H1 (cell line): ENCODE measurements around the gene GRM7. TPM values are rescaled to one million over a fixed set of nuclear protein-coding genes. Genes with fewer than 3 reads are reported as not detected.

Source experiments
- CTCF ChIA-PET: fragments of 300-600 bp; sonication (Branson Sonifier 250); formaldehyde crosslinking; loops from one replicate; lab custom pipeline; 2021; ENCODE audit not compliant: partially characterized antibody; lab: Charles Lee
- POLR2A ChIA-PET: fragments of 300-600 bp; sonication (Branson Sonifier 250); formaldehyde crosslinking; loops from one replicate; lab custom pipeline; 2021; ENCODE audit warnings: inconsistent platforms; ENCODE audit not compliant: partially characterized antibody; lab: Charles Lee
- DNase-seq, 2 experiments: peaks; one replicate each; pipeline versions ENCODE4 v3.0.0 to v3.0.0-alpha.2; 2010 to 2022; ENCODE audit warnings: low spot score in 2 of 2, low read depth in 1 of 2, mixed read lengths in 1 of 2
- FAIRE-seq: peaks from 2 replicates; lab custom pipeline; 2011; peaks lifted over from hg19 to GRCh38; lab: Jason Lieb, UNC
- H2AFZ ChIP-seq: 2 replicates; pipeline ENCODE4 v1.8.1; 2012; ENCODE audit warnings: low read length, inconsistent platforms
- H2AK5ac ChIP-seq: 2 replicates; pipeline ENCODE4 v1.6.1; 2013; ENCODE audit warnings: low read depth, low read length
- H2BK120ac ChIP-seq: replicated peaks from 2 replicates; pipeline ENCODE3; 2013; ENCODE audit warnings: low read depth, low read length, inconsistent platforms
- H2BK12ac ChIP-seq: 2 replicates; pipeline ENCODE4 v1.6.1; 2013; ENCODE audit warnings: low read depth, low read length
- H2BK15ac ChIP-seq: 2 replicates; pipeline ENCODE4 v1.6.1; 2013; ENCODE audit warnings: low read length
- H2BK20ac ChIP-seq: 2 replicates; pipeline ENCODE4 v1.6.1; 2013; ENCODE audit warnings: low read length
- H2BK5ac ChIP-seq: 2 replicates; pipeline ENCODE4 v1.6.1; 2013; ENCODE audit warnings: low read depth, low read length
- H3K14ac ChIP-seq: 2 replicates; pipeline ENCODE4 v1.6.1; 2013; ENCODE audit warnings: inconsistent platforms; ENCODE audit not compliant: insufficient read length
- H3K18ac ChIP-seq: 2 replicates; pipeline ENCODE4 v1.6.1; 2013; ENCODE audit warnings: low read length; ENCODE audit errors: extremely low read depth
- H3K23ac ChIP-seq: 2 replicates; pipeline ENCODE4 v1.6.1; 2013; ENCODE audit warnings: inconsistent platforms; ENCODE audit not compliant: insufficient read length
- H3K23me2 ChIP-seq: 2 replicates; pipeline ENCODE4 v1.6.1; 2013; ENCODE audit warnings: low read depth, low read length
- H3K27ac ChIP-seq: 2 replicates; pipeline ENCODE4 v1.6.1; 2011; ENCODE audit warnings: low read depth, low read length, inconsistent platforms
- H3K27me3 ChIP-seq, 4 experiments: replicated peaks in 1 of 4; 1 replicate in 1 of 4; 2 replicates in 3 of 4; pipeline versions ENCODE4 v1.6.1 to v1.8.1; 2011 to 2013; ENCODE audit warnings: low read length in 3 of 4, mild to moderate bottlenecking in 3 of 4, inconsistent platforms in 2 of 4, mixed read lengths in 2 of 4, moderate library complexity in 1 of 4; ENCODE audit not compliant: control insufficient read depth in 3 of 4, insufficient read depth in 3 of 4; ENCODE audit errors: extremely low read depth in 1 of 4
- H3K36me3 ChIP-seq, 4 experiments: 2 replicates each; pipeline versions ENCODE4 v1.6.1 to v1.8.1; 2011 to 2013; ENCODE audit warnings: mild to moderate bottlenecking in 4 of 4, low read length in 3 of 4, moderate library complexity in 2 of 4, control low read depth in 1 of 4, inconsistent platforms in 1 of 4; ENCODE audit not compliant: insufficient read depth in 4 of 4, control insufficient read depth in 2 of 4
- H3K4ac ChIP-seq: replicated peaks from 2 replicates; pipeline ENCODE3; 2013; ENCODE audit warnings: low read length, low read depth, mixed read lengths, inconsistent platforms; ENCODE audit not compliant: insufficient read length
- H3K4me1 ChIP-seq, 4 experiments: replicated peaks in 1 of 4; 1 replicate in 1 of 4; 2 replicates in 3 of 4; pipeline versions ENCODE4 v1.6.1 to v1.8.1; 2011 to 2013; ENCODE audit warnings: low read length in 3 of 4, inconsistent platforms in 2 of 4, mixed read lengths in 1 of 4; ENCODE audit not compliant: insufficient read depth in 4 of 4, control insufficient read depth in 3 of 4
- H3K4me2 ChIP-seq, 2 experiments: 2 replicates each; pipeline versions ENCODE4 v1.6.1 to v1.8.1; 2011 to 2013; ENCODE audit warnings: low read depth in 2 of 2, low read length in 2 of 2, control low read depth in 1 of 2, inconsistent platforms in 1 of 2, mild to moderate bottlenecking in 1 of 2; ENCODE audit not compliant: insufficient read depth in 1 of 2
- H3K4me3 ChIP-seq, 4 experiments: fragments of 200-600, 300-600 bp in 1 of 4; sonication (generic), shearing (Covaris generic), sonication (Bioruptor Twin) in 1 of 4; 2 replicates each; pipeline versions ENCODE4 v1.5.1 to v1.8.1; 2011 to 2016; ENCODE audit warnings: low read length in 4 of 4, low read depth in 3 of 4, control low read depth in 2 of 4, inconsistent platforms in 2 of 4, mild to moderate bottlenecking in 2 of 4, mixed read lengths in 1 of 4, moderate library complexity in 1 of 4; ENCODE audit not compliant: insufficient read depth in 2 of 4; ENCODE audit errors: extremely low read depth in 1 of 4
- H3K56ac ChIP-seq: replicated peaks from 2 replicates; pipeline ENCODE3; 2013; ENCODE audit warnings: low read depth, mild to moderate bottlenecking, mixed read lengths, low read length, inconsistent platforms; ENCODE audit not compliant: insufficient read length
- H3K79me1 ChIP-seq: 2 replicates; pipeline ENCODE4 v1.6.1; 2013; ENCODE audit warnings: low read depth, low read length, control low read depth
- H3K79me2 ChIP-seq, 2 experiments: 2 replicates each; pipeline versions ENCODE4 v1.6.1 to v1.8.1; 2012 to 2013; ENCODE audit warnings: low read length in 2 of 2, mild to moderate bottlenecking in 2 of 2, inconsistent platforms in 1 of 2; ENCODE audit not compliant: insufficient read depth in 2 of 2, control insufficient read depth in 1 of 2
- H3K9ac ChIP-seq, 4 experiments: replicated peaks in 1 of 4; 1 replicate in 1 of 4; 2 replicates in 3 of 4; pipeline versions ENCODE4 v1.6.1 to v1.8.1; 2011 to 2013; ENCODE audit warnings: low read depth in 3 of 4, low read length in 3 of 4, control low read depth in 2 of 4, mild to moderate bottlenecking in 2 of 4, moderate library complexity in 2 of 4, inconsistent platforms in 1 of 4; ENCODE audit errors: extremely low read depth in 1 of 4
- H3K9me3 ChIP-seq, 2 experiments: 2 replicates each; pipeline versions ENCODE4 v1.6.1 to v1.8.1; 2012 to 2013; ENCODE audit warnings: mild to moderate bottlenecking in 2 of 2, moderate library complexity in 2 of 2, control low read depth in 1 of 2, inconsistent platforms in 1 of 2, low read depth in 1 of 2, low read length in 1 of 2, mixed read lengths in 1 of 2; ENCODE audit not compliant: insufficient read depth in 2 of 2
- H4K20me1 ChIP-seq, 2 experiments: replicated peaks in 1 of 2; 2 replicates each; pipeline versions ENCODE3 to v1.8.1; 2011 to 2013; ENCODE audit warnings: inconsistent platforms in 2 of 2, low read length in 2 of 2, mild to moderate bottlenecking in 1 of 2; ENCODE audit not compliant: insufficient read depth in 2 of 2, control insufficient read depth in 1 of 2
- H4K5ac ChIP-seq: 2 replicates; pipeline ENCODE4 v1.6.1; 2013; ENCODE audit warnings: low read length, low read depth, mixed read lengths, inconsistent platforms; ENCODE audit not compliant: insufficient read length
- H4K8ac ChIP-seq: 2 replicates; pipeline ENCODE4 v1.8.0; 2013; ENCODE audit warnings: mild to moderate bottlenecking, moderate library complexity, low read length, inconsistent platforms; ENCODE audit not compliant: insufficient read depth; ENCODE audit errors: extremely low read depth
- H4K91ac ChIP-seq: replicated peaks from 2 replicates; pipeline ENCODE3; 2013; ENCODE audit warnings: low read length, mixed read lengths, inconsistent platforms; ENCODE audit not compliant: insufficient read length
- ASH2L ChIP-seq: fragments of 200-600, 300-600 bp; sonication (generic); IDR thresholded peaks from one replicate; pipeline ENCODE4 v1.7.1; 2017; ENCODE audit warnings: low read length
- RAD21 ChIP-seq, 2 experiments: IDR thresholded peaks in 1 of 2; conservative IDR thresholded peaks in 1 of 2; 2 replicates each; pipeline ENCODE4 v1.6.1; 2011; ENCODE audit warnings: low read depth in 2 of 2, low read length in 2 of 2, improper control_type of control experiment in 1 of 2, inconsistent platforms in 1 of 2, mild to moderate bottlenecking in 1 of 2, moderate library complexity in 1 of 2
- SAP30 ChIP-seq: fragments of 300-600 bp; sonication (generic); IDR thresholded peaks from 2 replicates; pipeline ENCODE4 v1.7.1; 2012; ENCODE audit warnings: low read length, moderate library complexity, mild to moderate bottlenecking, inconsistent platforms; ENCODE audit not compliant: insufficient read depth, insufficient replicate concordance
- WGBS, 2 experiments: shearing (Covaris generic) in 1 of 2; methylation state at CpG; one replicate each; pipeline versions ENCODE4 v1.1.6 to v1.1.7; 2013 to 2015; ENCODE audit warnings: low lambda C conversion rate in 2 of 2, mixed read lengths in 2 of 2, inconsistent platforms in 1 of 2, low coverage in 1 of 2, missing lambda C conversion rate in 1 of 2; ENCODE audit not compliant: insufficient replicate concordance in 2 of 2, insufficient coverage in 1 of 2, insufficient read length in 1 of 2; ENCODE audit errors: extremely low coverage in 1 of 2, missing lambda C conversion rate in 1 of 2; 5-methylcytosine and 5-hydroxymethylcytosine counted together
- polyA plus RNA-seq, 7 experiments: library from polyadenylated mRNA; depleted of rRNA in 3 of 7; stranded (reverse) in 5 of 7; unstranded in 2 of 7; fragments of >200 nt in 5 of 7; fragments of 200-250 nt in 2 of 7; gene quantifications; 1 replicate in 5 of 7; 2 replicates in 1 of 7; 4 replicates in 1 of 7; pipeline versions ENCODE4 v1.2.1 to v1.2.3, GENCODE V29; 2011 to 2013; ENCODE audit warnings: missing spikeins in 2 of 7, mixed read lengths in 2 of 7
- total RNA-seq: library from RNA; stranded (reverse); fragmentation: NEBNext Ultra II Directional; extraction: Animal tissue kit (Norgen Biotek cat#: 25700); gene quantifications from 2 replicates; pipeline ENCODE4 v1.2.1, GENCODE V29; 2021
- TF ChIP-seq, protein P1 (sequence below), 3 experiments: IDR thresholded peaks; 1 replicate in 2 of 3; 2 replicates in 1 of 3; pipeline versions ENCODE4 v1.5.1 to v1.6.1; 2011; ENCODE audit warnings: low read length in 3 of 3, mild to moderate bottlenecking in 3 of 3, inconsistent platforms in 2 of 3, low read depth in 1 of 3, moderate library complexity in 1 of 3; ENCODE audit not compliant: insufficient read depth in 1 of 3; ENCODE audit errors: control extremely low read depth in 1 of 3

Gene GRM7
- total and polyA plus RNA-seq, 2 of the 8 experiments (the other 6 are each of a cell fraction or from before 2014, with no cell fraction given): 0.17 to 0.24 TPM

DNA sequence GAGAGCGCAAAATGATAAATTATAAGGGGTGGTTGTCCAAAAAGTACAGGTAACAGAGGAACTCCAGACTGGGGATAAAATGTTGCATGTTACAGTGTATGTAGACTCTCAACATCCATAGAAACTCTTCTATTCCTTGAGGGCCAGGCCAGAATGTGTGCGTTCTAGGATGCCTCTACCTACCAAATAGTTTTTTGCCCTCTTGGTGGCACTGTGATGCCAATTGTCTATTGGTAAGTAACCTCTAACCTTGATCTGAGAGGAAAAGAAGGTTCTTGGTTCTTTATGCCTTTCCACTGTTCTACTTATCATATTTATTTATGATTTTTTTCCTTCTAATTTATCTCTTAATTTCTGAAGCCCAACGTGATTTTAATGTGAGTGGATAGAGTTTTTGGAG is 424.6 kb downstream of the GRM7 start:
- DNase-seq (no peak), FAIRE-seq (no peak)

More for the DNA sequence above, 424.6 kb downstream of the GRM7 start:
- H2BK15ac ChIP-seq: no peak overlapping the region
- no peaks in the 10 kb centered on the region for H3K4me1 ChIP-seq
- H3K23ac ChIP-seq: no peak overlapping the region
- H2AFZ ChIP-seq: no peak overlapping the region
- H2BK12ac ChIP-seq: no peak overlapping the region
- TF ChIP-seq, protein P1, sequence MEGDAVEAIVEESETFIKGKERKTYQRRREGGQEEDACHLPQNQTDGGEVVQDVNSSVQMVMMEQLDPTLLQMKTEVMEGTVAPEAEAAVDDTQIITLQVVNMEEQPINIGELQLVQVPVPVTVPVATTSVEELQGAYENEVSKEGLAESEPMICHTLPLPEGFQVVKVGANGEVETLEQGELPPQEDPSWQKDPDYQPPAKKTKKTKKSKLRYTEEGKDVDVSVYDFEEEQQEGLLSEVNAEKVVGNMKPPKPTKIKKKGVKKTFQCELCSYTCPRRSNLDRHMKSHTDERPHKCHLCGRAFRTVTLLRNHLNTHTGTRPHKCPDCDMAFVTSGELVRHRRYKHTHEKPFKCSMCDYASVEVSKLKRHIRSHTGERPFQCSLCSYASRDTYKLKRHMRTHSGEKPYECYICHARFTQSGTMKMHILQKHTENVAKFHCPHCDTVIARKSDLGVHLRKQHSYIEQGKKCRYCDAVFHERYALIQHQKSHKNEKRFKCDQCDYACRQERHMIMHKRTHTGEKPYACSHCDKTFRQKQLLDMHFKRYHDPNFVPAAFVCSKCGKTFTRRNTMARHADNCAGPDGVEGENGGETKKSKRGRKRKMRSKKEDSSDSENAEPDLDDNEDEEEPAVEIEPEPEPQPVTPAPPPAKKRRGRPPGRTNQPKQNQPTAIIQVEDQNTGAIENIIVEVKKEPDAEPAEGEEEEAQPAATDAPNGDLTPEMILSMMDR (IDR thresholded peaks at IDR 0.05; ENCODE audit: control extremely low read depth in 1 of 3, insufficient read depth in 1 of 3, low read depth in 1 of 3, low read length in 3 of 3): peak in 2 of 3 experiments; percentile 29 to 36; a peak in 2 of 4 replicates
- TF ChIP-seq RAD21 (IDR thresholded peaks at IDR 0.05 in 1 of 2, conservative IDR thresholded peaks at IDR 0.05 in 1 of 2; ENCODE audit: low read depth in 2 of 2, low read length in 2 of 2) (peak; percentile 66 to 67), ASH2L (no peak), SAP30 (no peak)
- ChIA-PET POLR2A (no interaction called here), CTCF (interaction anchor here (0.8 kb wide), 1 partner anchor 289 kb away, joined by 3 read pairs; no protein-coding TSS in a partner anchor)
- no peak overlapping the region for H2BK120ac ChIP-seq
- H4K91ac ChIP-seq: no peak overlapping the region
- H4K5ac ChIP-seq: no peak overlapping the region
- H2BK5ac ChIP-seq: no peak overlapping the region
- no peak overlapping the region for H3K56ac ChIP-seq
- H3K4ac ChIP-seq: no peak overlapping the region
- no peaks in the 10 kb centered on the region for H3K27me3 ChIP-seq
- no peaks in the 10 kb centered on the region for H3K9me3 ChIP-seq
- no peak overlapping the region for H3K4me2 ChIP-seq
- no peak overlapping the region for H3K4me3 ChIP-seq
- H3K36me3 ChIP-seq: no peaks in the 10 kb centered on the region
- H3K23me2 ChIP-seq: no peaks in the 10 kb centered on the region
- H4K20me1 ChIP-seq: no peaks in the 10 kb centered on the region
- no peak overlapping the region for H3K27ac ChIP-seq
- no peak overlapping the region for H4K8ac ChIP-seq
- no peak overlapping the region for H2BK20ac ChIP-seq
- 79% methylated on average over 3 of the region's 3 CpGs; no CpG with 5 or more reads in 1 of the 2 experiments for WGBS, 2 experiments
- H3K18ac ChIP-seq: no peak overlapping the region
- no peak overlapping the region for H2AK5ac ChIP-seq
- H3K9ac ChIP-seq: no peak overlapping the region
- no peaks in the 10 kb centered on the region for H3K79me1 ChIP-seq
- no peak overlapping the region for H3K14ac ChIP-seq
- H3K79me2 ChIP-seq: no peaks in the 10 kb centered on the region
